CD14-positive monocyte (primary cell): Measurements from ENCODE around the gene GJC3. TPM values are rescaled to one million over a fixed set of nuclear protein-coding genes. Genes with fewer than 3 reads are reported as not detected.

Source experiments
- DNase-seq, 3 donors: peaks; one replicate each; pipeline ENCODE4 v3.0.0-alpha.2; 2011 to 2022
- H2AFZ ChIP-seq: 2 replicates; pipeline ENCODE4 v1.6.0; 2012; ENCODE audit warnings: mild to moderate bottlenecking, low read depth, low read length, inconsistent platforms; ENCODE audit not compliant: insufficient read depth, poor library complexity, severe bottlenecking
- H3K27ac ChIP-seq, 2 donors: 1 replicate in 1 of 2; 2 replicates in 1 of 2; pipeline ENCODE4 v1.5.1; 2012 to 2013; ENCODE audit warnings: low read length in 2 of 2, control low read depth in 1 of 2, inconsistent platforms in 1 of 2, low read depth in 1 of 2, mild to moderate bottlenecking in 1 of 2
- H3K27me3 ChIP-seq, 2 donors: one replicate each; pipeline versions ENCODE4 v1.6.0 to v1.6.1; 2011 to 2013; ENCODE audit warnings: low read length in 2 of 2; ENCODE audit not compliant: control insufficient read depth in 2 of 2, insufficient read depth in 2 of 2
- H3K36me3 ChIP-seq, 2 donors: replicated peaks in 1 of 2; 1 replicate in 1 of 2; 2 replicates in 1 of 2; pipeline versions ENCODE4 v1.5.1 to v1.6.1; 2012 to 2013; ENCODE audit warnings: low read length in 2 of 2, control low read depth in 1 of 2, inconsistent platforms in 1 of 2, mild to moderate bottlenecking in 1 of 2; ENCODE audit not compliant: insufficient read depth in 2 of 2, control insufficient read depth in 1 of 2
- H3K4me1 ChIP-seq, 2 donors: 1 replicate in 1 of 2; 2 replicates in 1 of 2; pipeline versions ENCODE4 v1.5.1 to v1.6.1; 2012 to 2013; ENCODE audit warnings: low read length in 2 of 2, control low read depth in 1 of 2, inconsistent platforms in 1 of 2, mild to moderate bottlenecking in 1 of 2, moderate library complexity in 1 of 2; ENCODE audit not compliant: insufficient read depth in 2 of 2, control insufficient read depth in 1 of 2
- H3K4me2 ChIP-seq: replicated peaks from 2 replicates; pipeline ENCODE3; 2012; ENCODE audit warnings: low read length, moderate library complexity, mild to moderate bottlenecking; ENCODE audit not compliant: poor library complexity, severe bottlenecking; ENCODE audit errors: extremely low read depth
- H3K4me3 ChIP-seq, 3 experiments: fragments of 200-600 bp in 1 of 3; sonication (generic) in 1 of 3; replicated peaks in 1 of 3; 1 replicate in 2 of 3; 2 replicates in 1 of 3; pipeline ENCODE4 v1.5.1; 2011 to 2013; ENCODE audit warnings: low read length in 3 of 3, mild to moderate bottlenecking in 3 of 3, control low read depth in 2 of 3, low read depth in 2 of 3, inconsistent platforms in 1 of 3, moderate library complexity in 1 of 3
- H3K79me2 ChIP-seq: 2 replicates; pipeline ENCODE4 v1.6.0; 2012; ENCODE audit warnings: mild to moderate bottlenecking, control low read depth, inconsistent platforms, low read length, moderate library complexity; ENCODE audit not compliant: insufficient read depth
- H3K9ac ChIP-seq: 2 replicates; pipeline ENCODE4 v1.6.0; 2017; ENCODE audit warnings: low read length, mild to moderate bottlenecking; ENCODE audit not compliant: insufficient read depth, poor library complexity, severe bottlenecking
- H3K9me3 ChIP-seq, 2 donors: replicated peaks in 1 of 2; 1 replicate in 1 of 2; 2 replicates in 1 of 2; pipeline versions ENCODE4 v1.5.1 to v1.6.1; 2012 to 2013; ENCODE audit warnings: low read length in 2 of 2, control low read depth in 1 of 2; ENCODE audit not compliant: control insufficient read depth in 1 of 2, insufficient read depth in 1 of 2
- H4K20me1 ChIP-seq: 2 replicates; pipeline ENCODE4 v1.6.0; 2012; ENCODE audit warnings: mild to moderate bottlenecking, low read length, control low read depth, moderate library complexity; ENCODE audit not compliant: insufficient read depth
- H3K27ac Mint-ChIP-seq, 7 donors: one replicate each; pipeline ENCODE4 v1.8.0; 2020; ENCODE audit warnings: mild to moderate bottlenecking in 7 of 7, mixed read lengths in 7 of 7, moderate library complexity in 6 of 7, inconsistent platforms in 2 of 7
- H3K27me3 Mint-ChIP-seq, 3 donors: one replicate each; pipeline ENCODE4 v1.8.0; 2021 to 2022; ENCODE audit warnings: low read depth in 3 of 3, mild to moderate bottlenecking in 3 of 3, mixed read lengths in 3 of 3, moderate library complexity in 3 of 3, inconsistent platforms in 1 of 3
- H3K36me3 Mint-ChIP-seq, 2 donors: one replicate each; pipeline ENCODE4 v1.8.0; 2020; ENCODE audit warnings: mixed read lengths in 2 of 2, inconsistent platforms in 1 of 2, mild to moderate bottlenecking in 1 of 2
- H3K4me1 Mint-ChIP-seq: one replicate; pipeline ENCODE4 v1.8.0; 2020; ENCODE audit warnings: mild to moderate bottlenecking, mixed read lengths
- H3K4me3 Mint-ChIP-seq, 2 donors: one replicate each; pipeline ENCODE4 v1.8.0; 2020; ENCODE audit warnings: mild to moderate bottlenecking in 2 of 2, mixed read lengths in 2 of 2, moderate library complexity in 1 of 2
- H3K9me3 Mint-ChIP-seq, 7 donors: one replicate each; pipeline ENCODE4 v1.8.0; 2020 to 2022; ENCODE audit warnings: mixed read lengths in 7 of 7, mild to moderate bottlenecking in 6 of 7, moderate library complexity in 6 of 7, inconsistent platforms in 2 of 7
- WGBS: methylation state at CpG from one replicate; pipeline ENCODE4 v1.1.5; 2013; ENCODE audit warnings: missing lambda C conversion rate; ENCODE audit not compliant: insufficient coverage; 5-methylcytosine and 5-hydroxymethylcytosine counted together
- intact Hi-C, 2 donors: fragments of 100-400 bp; cut with micrococcal nuclease; formaldehyde crosslinking; loops; one replicate each; pipeline versions ENCODE4 v1.15.0 to v1.15.1; 2023
- polyA plus RNA-seq, 3 donors: library from polyadenylated mRNA; depleted of rRNA in 1 of 3; unstranded in 2 of 3; stranded (reverse) in 1 of 3; fragments of 300-500 nt in 2 of 3; fragments of >200 nt in 1 of 3; fragmentation: Illumina TruSeq in 2 of 3; gene quantifications; 1 replicate in 2 of 3; 2 replicates in 1 of 3; pipeline ENCODE4 v1.2.3, GENCODE V29; 2012 to 2021
- TF ChIP-seq, protein P1 (sequence below): fragments of 200-600 bp; IDR thresholded peaks from one replicate; pipeline ENCODE4 v1.8.0; 2022; ENCODE audit warnings: antibody characterized with exemption, mild to moderate bottlenecking

GJC3 gene
- polyA plus RNA-seq, 3 donors: not detected

GRCh38 chr7:99930376-99930775, 956 bp upstream of the GJC3 start:
- Histone ChIP-seq H3K4me1 (peaks cover 8% of the 10 kb centered on the region in 2 donors), H3K4me3 (no peak overlapping the region), H3K27me3 (peaks cover 21 to 26% of the 10 kb centered on the region in 2 donors), H4K20me1 (no peaks in the 10 kb centered on the region), H3K27ac (no peak overlapping the region), H3K79me2 (no peaks in the 10 kb centered on the region), H3K36me3 (no peaks in the 10 kb centered on the region), H3K9ac (no peak overlapping the region), H3K9me3 (no peaks in the 10 kb centered on the region), H3K4me2 (no peak overlapping the region), H2AFZ (no peak overlapping the region)
- intact Hi-C loops: no loop called here
- TF ChIP-seq, protein P1, sequence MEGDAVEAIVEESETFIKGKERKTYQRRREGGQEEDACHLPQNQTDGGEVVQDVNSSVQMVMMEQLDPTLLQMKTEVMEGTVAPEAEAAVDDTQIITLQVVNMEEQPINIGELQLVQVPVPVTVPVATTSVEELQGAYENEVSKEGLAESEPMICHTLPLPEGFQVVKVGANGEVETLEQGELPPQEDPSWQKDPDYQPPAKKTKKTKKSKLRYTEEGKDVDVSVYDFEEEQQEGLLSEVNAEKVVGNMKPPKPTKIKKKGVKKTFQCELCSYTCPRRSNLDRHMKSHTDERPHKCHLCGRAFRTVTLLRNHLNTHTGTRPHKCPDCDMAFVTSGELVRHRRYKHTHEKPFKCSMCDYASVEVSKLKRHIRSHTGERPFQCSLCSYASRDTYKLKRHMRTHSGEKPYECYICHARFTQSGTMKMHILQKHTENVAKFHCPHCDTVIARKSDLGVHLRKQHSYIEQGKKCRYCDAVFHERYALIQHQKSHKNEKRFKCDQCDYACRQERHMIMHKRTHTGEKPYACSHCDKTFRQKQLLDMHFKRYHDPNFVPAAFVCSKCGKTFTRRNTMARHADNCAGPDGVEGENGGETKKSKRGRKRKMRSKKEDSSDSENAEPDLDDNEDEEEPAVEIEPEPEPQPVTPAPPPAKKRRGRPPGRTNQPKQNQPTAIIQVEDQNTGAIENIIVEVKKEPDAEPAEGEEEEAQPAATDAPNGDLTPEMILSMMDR: no peak
- DNase-seq: no peak
- Mint-ChIP-seq H3K9me3 (peaks cover 0 to 5% (median 0%) of the 10 kb centered on the region in 7 donors), H3K36me3 (no peaks in the 10 kb centered on the region), H3K4me3 (no peak overlapping the region), H3K27me3 (peaks cover 22 to 43% (median 33%) of the 10 kb centered on the region in 3 donors), H3K4me1 (peaks cover 13% of the 10 kb centered on the region), H3K27ac (no peak overlapping the region)
- 80% methylated on average over 1 of the region's 3 CpGs for WGBS

DNA sequence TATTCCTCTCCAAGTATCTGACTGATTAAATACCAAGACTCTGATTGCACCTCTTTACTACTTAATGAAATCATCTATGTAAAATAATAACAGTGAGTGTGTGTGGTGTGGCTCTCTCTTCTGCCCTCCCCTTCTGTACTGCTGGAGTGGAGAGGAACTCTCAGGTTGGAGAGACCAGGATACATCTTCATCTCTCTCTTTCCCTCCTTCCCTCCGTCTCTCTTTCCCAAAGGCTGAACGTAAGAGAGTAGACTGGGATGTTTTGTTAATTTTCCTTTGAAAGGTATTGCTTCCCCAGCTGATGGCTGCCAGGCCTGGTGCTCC, 272 bp upstream of the GJC3 start:
- H3K9ac ChIP-seq: peak overlapping the region; percentile 53
- peaks cover 10% of the 10 kb centered on the region for H3K4me1 Mint-ChIP-seq
- H3K4me2 ChIP-seq: peak overlapping the region; percentile 65
- no peaks in the 10 kb centered on the region for H3K79me2 ChIP-seq
- H3K27ac Mint-ChIP-seq: peak overlapping the region in 1 of 7 donors; percentile 54
- intact Hi-C loops: no loop called here
- no peak for DNase-seq
- H3K27ac ChIP-seq: no peak overlapping the region
- TF ChIP-seq, protein P1: no peak
- no peaks in the 10 kb centered on the region for H3K9me3 ChIP-seq
- H3K36me3 ChIP-seq: no peaks in the 10 kb centered on the region
- H3K27me3 Mint-ChIP-seq: peaks cover 22 to 40% (median 30%) of the 10 kb centered on the region in 3 donors
- H3K27me3 ChIP-seq: peaks cover 24 to 26% of the 10 kb centered on the region in 2 donors
- no peaks in the 10 kb centered on the region for H3K36me3 Mint-ChIP-seq
- H3K4me1 ChIP-seq: peaks cover 8% of the 10 kb centered on the region in 2 donors
- no peaks in the 10 kb centered on the region for H4K20me1 ChIP-seq
- whole genome bisulfite sequencing: no CpG with 5 or more reads among the region's 2 CpGs
- peak overlapping the region in 1 of 2 donors; percentile 93 for H3K4me3 Mint-ChIP-seq
- H3K9me3 Mint-ChIP-seq: peaks cover 0 to 1% (median 0%) of the 10 kb centered on the region in 7 donors
- H3K4me3 ChIP-seq: peak overlapping the region in 1 of 3 experiments; percentile 62
- H2AFZ ChIP-seq: no peak overlapping the region
